IPS-NIHi11 (cell line): Measurements from ENCODE around the gene CKS1B.
"Not testable (repeated sequence)": the region's sequence is repeated elsewhere in the genome, so short reads cannot be mapped to it uniquely, and the experiment has no call there.

Source experiments
- DNase-seq: peaks from one replicate; pipeline ENCODE4 v3.0.0; 2012; ENCODE audit warnings: mixed read lengths, low spot score

Gene CKS1B

GRCh38 chr1:154964359-154964758, 10.1 kb upstream of the CKS1B start:
- no peak for DNase-seq

GRCh38 chr1:154966111-154966510, 8.4 kb upstream of the CKS1B start:
- DNase-seq, result no peak

- DNase-seq, result no peak
Measured at GRCh38 chr1:154967331-154967950, 7.0 kb upstream of the CKS1B start.

GRCh38 chr1:154968731-154969130, 5.8 kb upstream of the CKS1B start:
- no peak for DNase-seq

- no peak for DNase-seq
Measured at GRCh38 chr1:154969246-154969645, 5.2 kb upstream of the CKS1B start.

GRCh38 chr1:154969860-154970452, 4.5 kb upstream of the CKS1B start:
- DNase-seq, result no peak

GRCh38 chr1:154970631-154971340, 3.7 kb upstream of the CKS1B start, which contains the start of gene SHC1:
SHC1 (minus strand) TSS chr1:154970747; CDS start chr1:154970526, 221 bp downstream.
- DNase-seq, result peak; percentile 90

- DNase-seq, result no peak
Measured at GRCh38 chr1:154971341-154971998, 3.0 kb upstream of the CKS1B start.

GRCh38 chr1:154972213-154972516, 2.3 kb upstream of the CKS1B start:
- DNase-seq, result no peak

GRCh38 chr1:154972517-154973343, 1.8 kb upstream of the CKS1B start:
- peak; percentile 58 for DNase-seq

- DNase-seq, result peak; percentile 53
Measured at GRCh38 chr1:154973344-154974101, 958 bp upstream of the CKS1B start.

- peak; percentile 79 for DNase-seq
Measured at GRCh38 chr1:154974808-154975408, 427 bp downstream of the CKS1B start.

- DNase-seq, result no peak
Measured at GRCh38 chr1:154975409-154976059, 1.1 kb downstream of the CKS1B start.

GRCh38 chr1:154977762-154978161, 3.3 kb downstream of the CKS1B start:
- not testable (repeated sequence) for DNase-seq

- no peak for DNase-seq
Measured at GRCh38 chr1:154978360-154978759, 3.9 kb downstream of the CKS1B start.

GRCh38 chr1:154982341-154982740, 7.9 kb downstream of the CKS1B start:
- no peak for DNase-seq

- DNase-seq, result peak; percentile 95
Measured at GRCh38 chr1:154982897-154983648, 8.6 kb downstream of the CKS1B start, which contains the start of gene FLAD1. FLAD1 (plus strand) TSS chr1:154983344; CDS start chr1:154983695, 351 bp downstream.

GRCh38 chr1:154983776-154984466, 9.4 kb downstream of the CKS1B start:
- DNase-seq, result no peak

GRCh38 chr1:154986736-154987135, 12.3 kb downstream of the CKS1B start:
- DNase-seq, result not testable (repeated sequence)
